Right lobe of liver (tissue), 6 donors: ENCODE results near the gene SOX10. TPM values are rescaled to one million over a fixed set of nuclear protein-coding genes. Genes with fewer than 3 reads are reported as not detected.

Experiments used
- ATAC-seq, 4 donors: fragments of 200-7000 bp; cut with Tn5 transposase; one replicate each; pipeline ENCODE4 v1.9.1; 2020; ENCODE audit warnings: mild to moderate bottlenecking in 4 of 4, moderate library complexity in 4 of 4
- DNase-seq, 3 donors: peaks; one replicate each; pipeline ENCODE4 v3.0.0-alpha.2; 2020
- H3K27ac ChIP-seq, 3 donors: fragments of 200-600 bp; one replicate each; pipeline ENCODE4 v1.8.0; 2022
- H3K27me3 ChIP-seq, 2 donors: fragments of 200-600 bp; one replicate each; pipeline ENCODE4 v1.8.0; 2022
- H3K36me3 ChIP-seq, 4 donors: fragments of 200-600 bp; sonication (generic) in 1 of 4; one replicate each; pipeline versions ENCODE4 v1.5.1 to v1.8.0; 2017 to 2022; ENCODE audit warnings: control low read depth in 1 of 4
- H3K4me1 ChIP-seq, 4 donors: fragments of 200-600 bp; sonication (generic) in 1 of 4; one replicate each; pipeline versions ENCODE4 v1.5.1 to v1.8.0; 2017 to 2022; ENCODE audit warnings: control low read depth in 1 of 4
- H3K4me3 ChIP-seq, 3 donors: fragments of 200-600 bp; one replicate each; pipeline ENCODE4 v1.8.0; 2022
- H3K9me3 ChIP-seq, 4 donors: fragments of 200-600 bp; sonication (generic) in 1 of 4; one replicate each; pipeline versions ENCODE4 v1.5.1 to v1.8.0; 2017 to 2022; ENCODE audit warnings: control low read depth in 1 of 4
- CTCF ChIP-seq, 4 donors: fragments of 200-600 bp in 3 of 4; fragments of 450-650 bp in 1 of 4; IDR thresholded peaks; one replicate each; pipeline versions ENCODE4 v1.5.1 to v1.8.0; 2016 to 2022; ENCODE audit warnings: antibody characterized with exemption in 4 of 4, mild to moderate bottlenecking in 2 of 4
- POLR2A ChIP-seq: fragments of 450-650 bp; IDR thresholded peaks from one replicate; pipeline ENCODE4 v1.6.1; 2017; ENCODE audit warnings: antibody characterized with exemption, mild to moderate bottlenecking
- WGBS: methylation state at CpG from one replicate; pipeline ENCODE4 v1.1.6; 2018; ENCODE audit warnings: low coverage, low lambda C conversion rate; ENCODE audit not compliant: insufficient coverage; ENCODE audit errors: missing lambda C conversion rate; 5-methylcytosine and 5-hydroxymethylcytosine counted together
- intact Hi-C, 2 donors: fragments of 100-400 bp; cut with DNase I; formaldehyde crosslinking; loops; one replicate each; pipeline versions ENCODE4 v1.11.2 to v1.14.1; 2022
- total RNA-seq, 6 experiments: library from RNA; depleted of rRNA in 2 of 6; stranded (reverse); fragments of >200 nt in 2 of 6; fragmentation: NEBNext Ultra II Directional in 3 of 6; extraction: Animal tissue kit (Norgen Biotek cat#: 25700) in 3 of 6; gene quantifications; one replicate each; pipeline versions ENCODE4 v1.1.0 to v1.2.4, GENCODE V29; 2016 to 2023
- donor health status: DM: no; HTN: yes; CAD: no.
- donor health status: DM: no; HTN: no; CAD: no.
- donor health status: DM: no; HTN: no; CAD: no.
- donor health status: DM: no; HTN: yes; CAD: no.
- donor health status: DM: no; HTN: yes; CAD: no.

The SOX10 gene
- total RNA-seq, 6 experiments from 2014 or later: 0.24 to 0.29 TPM; not detected in 4

- Histone ChIP-seq H3K9me3 (no peaks in the 10 kb centered on the region), H3K27me3 (no peaks in the 10 kb centered on the region), H3K27ac (peak overlapping the region in 1 of 3 donors; percentile 31), H3K36me3 (no peaks in the 10 kb centered on the region), H3K4me1 (no peaks in the 10 kb centered on the region), H3K4me3 (no peak overlapping the region)
- DNase-seq (no peak), ATAC-seq (peak; percentile 18 to 45 (median 25))
- 46% methylated on average over 10 of the region's 33 CpGs for WGBS
- TF ChIP-seq CTCF (IDR thresholded peaks at IDR 0.05) (no peak), POLR2A (no peak)
- intact Hi-C loops: no loop called here
These were observed 32.1 kb upstream of the SOX10 start for GRCh38 chr22:38016182-38017151.

- no peaks in the 10 kb centered on the region for H3K27me3 ChIP-seq
- H3K9me3 ChIP-seq: no peaks in the 10 kb centered on the region
- TF ChIP-seq POLR2A (no peak), CTCF (IDR thresholded peaks at IDR 0.05) (no peak)
- WGBS: 100% methylated on average over 1 of the region's 1 CpG
- ATAC-seq: no peak
- H3K4me3 ChIP-seq: no peak overlapping the region
- H3K4me1 ChIP-seq: no peaks in the 10 kb centered on the region
- no peak overlapping the region for H3K27ac ChIP-seq
- intact Hi-C loops: no loop called here
- H3K36me3 ChIP-seq: no peaks in the 10 kb centered on the region
- no peak for DNase-seq
These were observed 29.7 kb upstream of the SOX10 start for GRCh38 chr22:38014083-38014482.

- DNase-seq (no peak), ATAC-seq (no peak)
- H3K4me3 ChIP-seq: no peak overlapping the region
- intact Hi-C loops: no loop called here
- no peaks in the 10 kb centered on the region for H3K4me1 ChIP-seq
- H3K27ac ChIP-seq: no peak overlapping the region
- no peaks in the 10 kb centered on the region for H3K27me3 ChIP-seq
- no peak for TF ChIP-seq POLR2A
- no peak for TF ChIP-seq CTCF (IDR thresholded peaks at IDR 0.05)
- H3K9me3 ChIP-seq: no peaks in the 10 kb centered on the region
- 52% methylated on average over 6 of the region's 7 CpGs for WGBS
- H3K36me3 ChIP-seq: no peaks in the 10 kb centered on the region
These were observed 28.3 kb upstream of the SOX10 start for GRCh38 chr22:38012604-38013072.

GRCh38 chr22:38009000-38009806, 24.8 kb upstream of the SOX10 start:
- H3K4me1 ChIP-seq: no peaks in the 10 kb centered on the region
- ATAC-seq (peak in 2 of 4 donors; percentile 24), DNase-seq (no peak)
- no peaks in the 10 kb centered on the region for H3K36me3 ChIP-seq
- no peaks in the 10 kb centered on the region for H3K27me3 ChIP-seq
- H3K4me3 ChIP-seq: no peak overlapping the region
- WGBS: 63% methylated on average over 12 of the region's 14 CpGs
- H3K27ac ChIP-seq: no peak overlapping the region
- TF ChIP-seq CTCF (IDR thresholded peaks at IDR 0.05) (no peak), POLR2A (no peak)
- H3K9me3 ChIP-seq: no peaks in the 10 kb centered on the region
- intact Hi-C loops: no loop called here
